HG03571 (cell line): ENCODE measurements around the gene SNX30.

Source experiments
- ATAC-seq: cut with Tn5 transposase; IDR thresholded peaks from one replicate; pipeline ENCODE4 v1.9.1; 2021; ENCODE audit not compliant: unreplicated experiment

The SNX30 gene

GRCh38 chr9:112881331-112881730 lies 130.8 kb downstream of the SNX30 start:
- no peak for ATAC-seq

- no peak for ATAC-seq
Observed at GRCh38 chr9:112884101-112884500, 133.5 kb downstream of the SNX30 start.

- no peak for ATAC-seq
Observed at GRCh38 chr9:112884721-112885120, 134.2 kb downstream of the SNX30 start.

- no peak for ATAC-seq
Observed at GRCh38 chr9:112885324-112885723, 134.8 kb downstream of the SNX30 start.

- ATAC-seq, result no peak
Observed at GRCh38 chr9:112886351-112886750, 135.8 kb downstream of the SNX30 start.

GRCh38 chr9:112887381-112887780 lies 136.8 kb downstream of the SNX30 start:
- ATAC-seq, result no peak

- no peak for ATAC-seq
Observed at GRCh38 chr9:112890106-112891081, 139.8 kb downstream of the SNX30 start, which contains the start of gene SLC46A2. Gene SLC46A2, minus strand, starts transcription at chr9:112890876. Its CDS starts 195 bp downstream, at chr9:112890681.

- ATAC-seq, result no peak
Observed at GRCh38 chr9:112891521-112891920, 141.0 kb downstream of the SNX30 start.

GRCh38 chr9:112892981-112893380 lies 142.4 kb downstream of the SNX30 start:
- ATAC-seq, result no peak

GRCh38 chr9:112894041-112894440 lies 143.5 kb downstream of the SNX30 start:
- no peak for ATAC-seq

- no peak for ATAC-seq
Observed at GRCh38 chr9:112894699-112895098, 144.1 kb downstream of the SNX30 start.

GRCh38 chr9:112896131-112896530 lies 145.6 kb downstream of the SNX30 start:
- no peak for ATAC-seq

GRCh38 chr9:112898872-112899311 lies 148.3 kb downstream of the SNX30 start:
- ATAC-seq, result no peak

- no peak for ATAC-seq
Observed at GRCh38 chr9:112900488-112900887, 149.9 kb downstream of the SNX30 start.

GRCh38 chr9:112900901-112901300 lies 150.3 kb downstream of the SNX30 start:
- no peak for ATAC-seq

GRCh38 chr9:112905084-112905483 lies 154.5 kb downstream of the SNX30 start:
- no peak for ATAC-seq

- ATAC-seq, result no peak
Observed at GRCh38 chr9:112911736-112912135, 161.2 kb downstream of the SNX30 start.

- ATAC-seq, result no peak
Observed at GRCh38 chr9:112912636-112913035, 162.1 kb downstream of the SNX30 start.

GRCh38 chr9:112913326-112913725 lies 162.8 kb downstream of the SNX30 start:
- no peak for ATAC-seq

GRCh38 chr9:112914524-112914923 lies 164.0 kb downstream of the SNX30 start:
- no peak for ATAC-seq

- no peak for ATAC-seq
Observed at GRCh38 chr9:112917047-112917986, 166.8 kb downstream of the SNX30 start.
